ENCODE measurements around the gene PSME1. TPM values are rescaled to one million over a fixed set of nuclear protein-coding genes. Genes with fewer than 3 reads are reported as not detected.

Gene PSME1
- total RNA-seq, 2 donors from 2014 or later, result 78.4 to 93.7 TPM

GRCh38 chr14:24156840-24157239 is 20.8 kb downstream of the PSME1 start:
- Histone ChIP-seq H3K9me3 (no peaks in the 10 kb centered on the region), H3K4me1 (peaks cover 18% of the 10 kb centered on the region), H3K27me3 (no peaks in the 10 kb centered on the region), H3K36me3 (replicated peaks in 1 of 2; ENCODE audit: insufficient read depth in 1 of 2, low read depth in 2 of 2) (peaks cover 6 to 26% of the 10 kb centered on the region in 2 donors), H3K27ac (no peak overlapping the region), H3K4me3 (no peak overlapping the region)
- no peak for TF ChIP-seq POLR2A (IDR thresholded peaks at IDR 0.05)
- TF ChIP-seq, protein P1, sequence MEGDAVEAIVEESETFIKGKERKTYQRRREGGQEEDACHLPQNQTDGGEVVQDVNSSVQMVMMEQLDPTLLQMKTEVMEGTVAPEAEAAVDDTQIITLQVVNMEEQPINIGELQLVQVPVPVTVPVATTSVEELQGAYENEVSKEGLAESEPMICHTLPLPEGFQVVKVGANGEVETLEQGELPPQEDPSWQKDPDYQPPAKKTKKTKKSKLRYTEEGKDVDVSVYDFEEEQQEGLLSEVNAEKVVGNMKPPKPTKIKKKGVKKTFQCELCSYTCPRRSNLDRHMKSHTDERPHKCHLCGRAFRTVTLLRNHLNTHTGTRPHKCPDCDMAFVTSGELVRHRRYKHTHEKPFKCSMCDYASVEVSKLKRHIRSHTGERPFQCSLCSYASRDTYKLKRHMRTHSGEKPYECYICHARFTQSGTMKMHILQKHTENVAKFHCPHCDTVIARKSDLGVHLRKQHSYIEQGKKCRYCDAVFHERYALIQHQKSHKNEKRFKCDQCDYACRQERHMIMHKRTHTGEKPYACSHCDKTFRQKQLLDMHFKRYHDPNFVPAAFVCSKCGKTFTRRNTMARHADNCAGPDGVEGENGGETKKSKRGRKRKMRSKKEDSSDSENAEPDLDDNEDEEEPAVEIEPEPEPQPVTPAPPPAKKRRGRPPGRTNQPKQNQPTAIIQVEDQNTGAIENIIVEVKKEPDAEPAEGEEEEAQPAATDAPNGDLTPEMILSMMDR (IDR thresholded peaks at IDR 0.05), result no peak
- no peak for DNase-seq
- no peak for ATAC-seq
- intact Hi-C loops (cut with DNase I), result no loop called here
- 89 to 95% methylated on average over 1 of the region's 1 CpG for WGBS, 2 donors

DNA sequence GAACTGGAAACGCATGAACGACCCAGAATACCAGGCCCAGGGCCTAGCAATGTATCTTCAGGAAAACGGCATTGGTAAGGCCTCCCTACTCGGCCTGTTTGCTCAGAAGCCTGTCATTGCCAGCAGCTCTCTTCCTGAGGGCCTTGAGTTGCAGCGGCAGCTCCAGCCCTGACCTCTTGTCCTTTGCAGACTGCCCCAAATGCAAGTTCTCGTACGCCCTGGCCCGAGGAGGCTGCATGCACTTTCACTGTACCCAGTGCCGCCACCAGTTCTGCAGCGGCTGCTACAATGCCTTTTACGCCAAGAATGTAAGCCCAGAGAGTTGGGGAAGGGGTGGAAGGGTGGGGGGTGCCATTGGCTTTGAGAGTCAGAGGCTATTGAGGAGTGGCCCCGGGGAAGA is 21.3 kb downstream of the PSME1 start:
- no peaks in the 10 kb centered on the region for H3K27me3 ChIP-seq
- H3K4me3 ChIP-seq, result no peak overlapping the region
- no peak overlapping the region for H3K27ac ChIP-seq
- no peaks in the 10 kb centered on the region for H3K9me3 ChIP-seq
- ATAC-seq (no peak), DNase-seq (no peak)
- 91 to 94% methylated on average over 12 of the region's 12 CpGs for WGBS, 2 donors
- H3K36me3 ChIP-seq (replicated peaks in 1 of 2; ENCODE audit: insufficient read depth in 1 of 2, low read depth in 2 of 2), result peaks cover 6 to 25% of the 10 kb centered on the region in 2 donors
- intact Hi-C loops (cut with DNase I), result no loop called here
- H3K4me1 ChIP-seq, result peaks cover 23% of the 10 kb centered on the region
- no peak for TF ChIP-seq POLR2A (IDR thresholded peaks at IDR 0.05)
- TF ChIP-seq, protein P1 (IDR thresholded peaks at IDR 0.05), result no peak

DNA sequence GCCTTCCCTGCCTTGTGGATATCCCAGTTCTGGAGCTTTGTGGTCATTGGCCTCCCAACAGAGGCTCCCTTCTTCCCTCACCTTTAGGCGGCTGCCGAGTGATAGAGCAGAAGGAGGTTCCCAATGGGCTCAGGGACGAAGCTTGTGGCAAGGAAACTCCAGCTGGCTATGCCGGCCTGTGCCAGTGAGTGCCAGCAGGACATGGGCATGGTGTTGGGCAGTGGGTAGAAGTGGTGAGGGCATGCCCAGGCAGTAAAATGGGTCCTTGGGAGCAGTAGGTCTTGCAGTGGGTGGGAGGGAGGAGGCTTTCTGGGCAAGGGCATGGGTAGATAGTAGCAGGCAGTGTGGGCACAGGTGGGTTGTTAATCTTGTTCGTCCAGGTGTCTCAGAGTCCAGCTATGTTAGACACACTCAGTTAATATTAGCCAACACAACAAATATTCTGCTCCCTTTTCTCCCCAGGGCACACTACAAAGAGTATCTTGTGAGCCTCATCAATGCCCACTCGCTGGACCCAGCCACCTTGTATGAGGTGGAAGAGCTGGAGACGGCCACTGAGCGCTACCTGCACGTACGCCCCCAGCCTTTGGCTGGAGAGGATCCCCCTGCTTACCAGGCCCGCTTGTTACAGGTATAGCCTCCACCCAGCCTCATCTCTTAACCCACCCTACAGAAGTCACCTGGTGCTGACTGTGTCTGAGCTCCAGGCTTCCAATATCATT is 23.9 kb downstream of the PSME1 start:
- Histone ChIP-seq H3K4me1 (peaks cover 35% of the 10 kb centered on the region), H3K27me3 (no peaks in the 10 kb centered on the region), H3K4me3 (no peak overlapping the region), H3K9me3 (no peaks in the 10 kb centered on the region), H3K36me3 (replicated peaks in 1 of 2; ENCODE audit: insufficient read depth in 1 of 2, low read depth in 2 of 2) (peaks cover 10 to 42% of the 10 kb centered on the region in 2 donors), H3K27ac (peak overlapping the region in 3 of 4 donors; percentile 79 to 89 (median 88))
- 71 to 73% methylated on average over 11 of the region's 11 CpGs for WGBS, 2 donors
- intact Hi-C loops (cut with DNase I), result loop anchor here (10.0 kb wide), 1 partner anchor 105 kb away; the partner anchor contains the start of gene CARMIL3
- no peak for TF ChIP-seq POLR2A (IDR thresholded peaks at IDR 0.05)
- TF ChIP-seq, protein P1 (IDR thresholded peaks at IDR 0.05), result no peak
- no peak for DNase-seq
- ATAC-seq, result no peak

DNA sequence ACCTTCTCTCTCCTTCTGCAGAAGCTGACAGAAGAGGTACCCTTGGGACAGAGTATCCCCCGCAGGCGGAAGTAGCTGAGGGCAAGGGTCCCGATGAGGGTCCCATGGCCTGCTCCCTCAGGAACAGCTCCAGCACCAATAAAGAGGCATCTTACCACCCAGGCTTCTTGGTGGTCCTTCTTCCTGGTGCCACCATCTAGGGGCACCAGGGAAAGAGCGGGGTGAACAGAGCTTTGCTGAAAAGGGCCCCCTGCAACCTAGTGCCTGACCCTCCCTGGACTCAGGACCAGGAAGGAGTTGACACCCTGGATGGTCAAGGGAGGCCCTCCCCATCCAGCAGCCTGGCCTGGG is 24.5 kb downstream of the PSME1 start:
- Histone ChIP-seq H3K36me3 (replicated peaks in 1 of 2; ENCODE audit: insufficient read depth in 1 of 2, low read depth in 2 of 2) (peaks cover 10 to 42% of the 10 kb centered on the region in 2 donors), H3K27me3 (no peaks in the 10 kb centered on the region), H3K27ac (peak overlapping the region; percentile 79 to 89 (median 84)), H3K9me3 (no peaks in the 10 kb centered on the region), H3K4me3 (no peak overlapping the region), H3K4me1 (peaks cover 35% of the 10 kb centered on the region)
- TF ChIP-seq POLR2A (IDR thresholded peaks at IDR 0.05), result no peak
- TF ChIP-seq, protein P1 (IDR thresholded peaks at IDR 0.05), result no peak
- intact Hi-C loops (cut with DNase I), result loop anchor here (10.0 kb wide), 1 partner anchor 106 kb away; the partner anchor contains the start of gene CARMIL3
- ATAC-seq, result no peak
- WGBS, 2 donors, result 85 to 92% methylated on average over 4 of the region's 4 CpGs
- DNase-seq, result no peak
